ENCODE results near the gene SNRNP25. TPM values are rescaled to one million over a fixed set of nuclear protein-coding genes. Genes with fewer than 3 reads are reported as not detected.

SNRNP25 gene
- total and polyA plus RNA-seq, 2 of the 8 experiments (the other 6 are each of a cell fraction or from before 2014, with no cell fraction given) = 53.0 to 58.4 TPM

DNA sequence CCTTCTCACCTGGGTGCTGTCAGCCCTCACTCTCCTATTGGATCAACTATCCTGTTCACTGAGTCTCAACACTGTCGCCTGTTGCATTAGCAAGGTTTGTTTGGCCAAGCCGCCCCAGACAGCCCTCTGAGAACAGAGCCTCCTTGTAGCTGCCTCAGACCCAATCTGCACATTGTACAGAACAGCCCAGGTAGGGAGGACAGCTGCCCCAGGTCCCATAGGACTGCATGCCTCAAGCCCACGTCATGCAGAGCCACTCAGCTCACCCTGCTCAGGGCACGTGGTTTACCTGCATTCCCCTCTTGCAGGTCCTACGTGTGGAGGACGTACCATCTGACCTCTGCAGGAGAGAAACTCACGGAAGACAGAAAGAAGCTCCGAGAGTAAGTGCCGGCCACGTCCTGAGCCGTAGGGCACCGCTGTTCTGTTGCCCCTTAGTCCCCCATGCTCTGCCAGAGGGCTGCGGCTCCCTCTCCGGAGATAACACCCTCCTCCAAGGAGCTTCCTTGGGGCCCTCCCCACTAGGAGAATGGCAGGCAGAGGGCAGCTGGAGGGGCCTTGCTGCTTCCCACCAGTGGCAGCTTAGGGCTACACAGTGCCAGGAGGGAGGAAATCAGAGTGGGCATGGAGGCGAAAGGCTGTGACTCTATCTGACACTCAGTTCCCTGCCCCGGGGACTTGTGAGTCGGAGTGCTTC is 2.8 kb downstream of the SNRNP25 start:
- Histone ChIP-seq H2BK12ac (ENCODE audit: low read depth, low read length) (no peak overlapping the region), H3K36me3 (ENCODE audit: control insufficient read depth in 2 of 4, insufficient read depth in 4 of 4, low read length in 3 of 4) (peaks cover 18 to 50% (median 32%) of the 10 kb centered on the region in 4 experiments), H3K14ac (ENCODE audit: insufficient read length) (no peak overlapping the region), H2BK15ac (ENCODE audit: low read length) (no peak overlapping the region), H2AK5ac (ENCODE audit: low read depth, low read length) (no peak overlapping the region), H3K9ac (replicated peaks in 1 of 4; ENCODE audit: extremely low read depth in 1 of 4, low read depth in 3 of 4, low read length in 3 of 4) (no peak overlapping the region), H3K56ac (replicated peaks; ENCODE audit: insufficient read length, low read depth, low read length) (no peak overlapping the region), H3K23me2 (ENCODE audit: low read depth, low read length) (peaks cover 5% of the 10 kb centered on the region; the same call in 1 of the 2 replicates), H2BK120ac (replicated peaks; ENCODE audit: low read depth, low read length) (no peak overlapping the region), H4K20me1 (replicated peaks in 1 of 2; ENCODE audit: control insufficient read depth in 1 of 2, insufficient read depth in 2 of 2, low read length in 2 of 2) (peaks cover 2 to 8% of the 10 kb centered on the region in 2 experiments), H2BK20ac (ENCODE audit: low read length) (no peak overlapping the region), H3K4me2 (ENCODE audit: insufficient read depth in 1 of 2, low read depth in 2 of 2, low read length in 2 of 2) (no peak overlapping the region), H3K23ac (ENCODE audit: insufficient read length) (no peak overlapping the region), H3K18ac (ENCODE audit: extremely low read depth, low read length) (no peak overlapping the region), H4K5ac (ENCODE audit: insufficient read length, low read depth, low read length) (no peak overlapping the region), H3K4me3 (ENCODE audit: extremely low read depth in 1 of 4, insufficient read depth in 2 of 4, low read depth in 3 of 4, low read length in 4 of 4) (no peak overlapping the region), H2BK5ac (ENCODE audit: low read depth, low read length) (no peak overlapping the region), H3K27ac (ENCODE audit: low read depth, low read length) (no peak overlapping the region), H4K8ac (ENCODE audit: extremely low read depth, insufficient read depth, low read length) (no peak overlapping the region), H3K27me3 (replicated peaks in 1 of 4; ENCODE audit: control insufficient read depth in 3 of 4, extremely low read depth in 1 of 4, insufficient read depth in 3 of 4, low read length in 3 of 4) (no peaks in the 10 kb centered on the region), H3K79me2 (ENCODE audit: control insufficient read depth in 1 of 2, insufficient read depth in 2 of 2, low read length in 2 of 2) (peaks cover 0 to 16% of the 10 kb centered on the region in 2 experiments; a peak in 2 of 4 replicates), H3K4me1 (replicated peaks in 1 of 4; ENCODE audit: control insufficient read depth in 3 of 4, insufficient read depth in 4 of 4, low read length in 3 of 4) (no peaks in the 10 kb centered on the region), H3K9me3 (ENCODE audit: insufficient read depth in 2 of 2, low read depth in 1 of 2, low read length in 1 of 2) (no peaks in the 10 kb centered on the region), H2AFZ (ENCODE audit: low read length) (no peak overlapping the region), H3K4ac (replicated peaks; ENCODE audit: insufficient read length, low read depth, low read length) (no peak overlapping the region), H3K79me1 (ENCODE audit: low read depth, low read length) (peaks cover 1% of the 10 kb centered on the region), H4K91ac (replicated peaks; ENCODE audit: insufficient read length, low read length) (no peak overlapping the region)
- POLR2A ChIA-PET (ENCODE audit: partially characterized antibody) = interaction anchor here (1.0 to 2.6 kb wide), 7 partner anchors 9 to 40 kb away, joined by 3 to 12 read pairs (median 3); partner anchors contain the start of gene RHBDF1
- FAIRE-seq (no peak), DNase-seq (ENCODE audit: low read depth in 1 of 2, low spot score in 2 of 2) (no peak)
- TF ChIP-seq CBX8 (IDR thresholded peaks at IDR 0.05; ENCODE audit: borderline replicate concordance, low read depth, low read length) (no peak), EZH2 (IDR thresholded peaks at IDR 0.05; ENCODE audit: low read depth, low read length, severe bottlenecking) (no peak), TCF12 (IDR thresholded peaks at IDR 0.05; ENCODE audit: low read depth, low read length) (no peak), ASH2L (IDR thresholded peaks at IDR 0.05; ENCODE audit: low read length) (no peak), GTF2F1 (IDR thresholded peaks at IDR 0.05; ENCODE audit: borderline replicate concordance, low read depth, low read length) (no peak)
- TF ChIP-seq, protein P1, sequence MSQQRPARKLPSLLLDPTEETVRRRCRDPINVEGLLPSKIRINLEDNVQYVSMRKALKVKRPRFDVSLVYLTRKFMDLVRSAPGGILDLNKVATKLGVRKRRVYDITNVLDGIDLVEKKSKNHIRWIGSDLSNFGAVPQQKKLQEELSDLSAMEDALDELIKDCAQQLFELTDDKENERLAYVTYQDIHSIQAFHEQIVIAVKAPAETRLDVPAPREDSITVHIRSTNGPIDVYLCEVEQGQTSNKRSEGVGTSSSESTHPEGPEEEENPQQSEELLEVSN (IDR thresholded peaks at IDR 0.05) = no peak
- WGBS, 2 experiments (ENCODE audit: extremely low coverage in 1 of 2, insufficient coverage in 1 of 2, insufficient read length in 1 of 2, insufficient replicate concordance in 2 of 2, low coverage in 1 of 2, low lambda C conversion rate in 2 of 2, missing lambda C conversion rate in 1 of 2) = 93% methylated on average over 17 of the region's 17 CpGs; no CpG with 5 or more reads in 1 of the 2 experiments
- CTCF ChIA-PET (ENCODE audit: partially characterized antibody) = interaction anchor here (0.8 to 21.2 kb wide), 7 partner anchors 8 to 132 kb away, joined by 3 to 856 read pairs (median 3); partner anchors contain the start of gene MPG
